NCI-H1048 (cell line): ENCODE results near the gene USP11.

ENCODE experiments used
- DNase-seq: peaks from one replicate; lab custom pipeline; 2025; lab: John Stamatoyannopoulos, UW

Gene USP11

DNA sequence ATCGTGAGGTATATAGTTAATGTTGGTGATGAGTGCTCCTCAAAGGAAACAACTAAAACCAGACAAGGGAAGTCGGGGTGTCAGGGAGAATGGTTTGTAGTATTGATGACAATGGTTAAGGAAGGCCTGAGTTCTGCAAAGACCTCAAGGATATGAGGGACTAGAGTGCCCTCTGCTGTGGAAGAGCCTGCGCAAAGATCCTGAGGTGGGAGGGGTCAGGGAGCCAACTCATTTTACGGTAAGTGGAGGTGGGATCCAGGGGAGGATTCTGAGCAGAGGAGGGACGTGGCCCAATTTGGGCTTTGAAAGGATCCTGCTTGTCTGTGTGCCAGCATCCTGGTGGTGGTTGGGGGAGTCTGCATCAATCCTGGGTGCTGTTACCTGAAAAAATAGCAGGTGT lies 27.8 kb upstream of the USP11 start:
- DNase-seq: no peak

DNA sequence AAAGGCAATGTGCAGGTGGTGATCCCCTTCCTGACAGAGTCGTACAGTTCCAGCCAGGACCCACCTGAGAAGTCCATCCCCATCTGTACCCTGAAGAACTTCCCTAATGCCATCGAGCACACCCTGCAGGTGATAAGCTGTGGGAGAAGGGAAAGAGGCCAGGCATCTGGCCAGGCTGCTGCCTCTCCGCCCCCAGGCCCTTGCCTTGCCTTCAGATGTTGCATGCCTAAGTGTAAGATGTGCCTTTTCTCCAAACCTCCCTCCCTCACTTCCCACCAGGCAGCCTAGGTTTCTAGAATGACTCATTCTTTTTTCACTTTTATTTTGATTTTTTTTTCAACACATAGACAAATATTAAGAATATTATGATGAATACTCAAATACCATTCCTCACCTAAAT lies 26.5 kb upstream of the USP11 start:
- no peak for DNase-seq

DNA sequence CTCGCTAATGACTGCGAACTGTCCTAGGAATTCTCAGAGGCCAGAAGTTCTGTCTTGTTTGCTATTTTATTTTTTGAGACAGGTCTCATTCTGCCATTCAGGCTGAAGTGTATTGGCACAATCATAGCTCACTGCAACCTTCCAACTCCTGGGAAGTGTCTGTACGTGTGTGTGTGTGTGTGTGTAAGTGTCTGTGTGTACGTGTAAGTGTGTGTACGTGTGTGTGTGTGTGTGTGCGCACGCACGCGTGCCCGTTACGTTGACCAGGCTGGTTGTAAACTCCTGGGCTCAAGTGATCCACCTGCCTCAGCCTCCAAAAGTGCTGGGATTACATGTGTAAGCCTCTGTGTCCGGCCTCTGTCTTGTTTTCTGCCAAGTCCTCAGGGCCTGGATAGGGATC lies 24.7 kb upstream of the USP11 start:
- no peak for DNase-seq

DNA sequence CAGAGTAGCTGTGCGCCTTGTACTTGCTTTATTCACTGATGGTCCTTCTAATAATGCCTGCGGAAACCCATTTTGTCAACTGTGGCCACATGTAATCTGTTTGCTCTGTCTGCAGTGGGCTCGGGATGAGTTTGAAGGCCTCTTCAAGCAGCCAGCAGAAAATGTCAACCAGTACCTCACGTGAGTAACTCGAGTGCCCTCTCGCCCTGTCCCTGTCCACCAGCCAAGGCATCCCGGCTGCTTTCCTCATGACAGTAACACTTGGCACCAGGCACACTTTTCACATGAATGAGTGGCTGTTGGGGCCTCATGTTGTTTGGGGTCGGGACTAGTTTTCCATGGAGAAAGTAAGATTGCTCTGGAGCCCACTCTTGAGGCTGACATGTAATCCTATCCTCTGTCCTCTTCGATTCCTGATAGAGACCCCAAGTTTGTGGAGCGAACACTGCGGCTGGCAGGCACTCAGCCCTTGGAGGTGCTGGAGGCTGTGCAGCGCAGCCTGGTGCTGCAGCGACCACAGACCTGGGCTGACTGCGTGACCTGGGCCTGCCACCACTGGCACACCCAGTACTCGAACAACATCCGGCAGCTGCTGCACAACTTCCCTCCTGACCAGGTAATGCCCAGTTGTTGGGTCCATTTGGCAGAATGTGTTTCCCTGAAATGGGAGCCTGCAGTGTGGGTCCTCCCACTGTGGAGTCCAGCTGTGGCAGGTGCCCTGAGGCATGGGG lies 23.1 kb upstream of the USP11 start:
- DNase-seq: no peak

DNA sequence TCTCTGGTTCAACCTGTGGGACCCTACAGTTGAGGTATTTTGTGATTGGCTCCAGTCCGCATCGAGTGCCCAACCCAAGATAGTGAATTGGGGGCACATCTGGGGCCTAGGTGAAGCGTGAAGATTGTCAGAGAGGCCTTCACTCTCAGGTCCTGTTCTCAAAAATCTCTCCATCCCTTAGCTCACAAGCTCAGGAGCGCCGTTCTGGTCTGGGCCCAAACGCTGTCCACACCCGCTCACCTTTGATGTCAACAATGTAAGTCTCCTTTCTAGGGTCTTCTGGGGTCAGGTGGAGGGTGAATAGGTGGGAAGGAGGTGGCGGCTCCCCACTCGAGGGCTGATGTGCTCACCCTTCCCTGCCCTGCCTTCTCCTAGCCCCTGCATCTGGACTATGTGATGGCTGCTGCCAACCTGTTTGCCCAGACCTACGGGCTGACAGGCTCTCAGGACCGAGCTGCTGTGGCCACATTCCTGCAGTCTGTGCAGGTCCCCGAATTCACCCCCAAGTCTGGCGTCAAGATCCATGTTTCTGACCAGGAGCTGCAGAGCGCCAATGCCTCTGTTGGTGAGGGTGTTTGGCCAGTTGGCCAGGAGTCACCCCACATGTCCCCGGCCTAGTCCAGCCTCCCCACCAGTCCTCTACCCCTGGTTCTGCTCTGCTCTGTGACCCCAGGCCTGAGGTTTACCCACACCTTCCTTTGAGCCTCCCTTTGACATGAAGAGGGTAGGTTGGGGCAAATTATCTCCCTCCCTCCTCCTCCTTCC lies 22.0 kb upstream of the USP11 start:
- no peak for DNase-seq

DNA sequence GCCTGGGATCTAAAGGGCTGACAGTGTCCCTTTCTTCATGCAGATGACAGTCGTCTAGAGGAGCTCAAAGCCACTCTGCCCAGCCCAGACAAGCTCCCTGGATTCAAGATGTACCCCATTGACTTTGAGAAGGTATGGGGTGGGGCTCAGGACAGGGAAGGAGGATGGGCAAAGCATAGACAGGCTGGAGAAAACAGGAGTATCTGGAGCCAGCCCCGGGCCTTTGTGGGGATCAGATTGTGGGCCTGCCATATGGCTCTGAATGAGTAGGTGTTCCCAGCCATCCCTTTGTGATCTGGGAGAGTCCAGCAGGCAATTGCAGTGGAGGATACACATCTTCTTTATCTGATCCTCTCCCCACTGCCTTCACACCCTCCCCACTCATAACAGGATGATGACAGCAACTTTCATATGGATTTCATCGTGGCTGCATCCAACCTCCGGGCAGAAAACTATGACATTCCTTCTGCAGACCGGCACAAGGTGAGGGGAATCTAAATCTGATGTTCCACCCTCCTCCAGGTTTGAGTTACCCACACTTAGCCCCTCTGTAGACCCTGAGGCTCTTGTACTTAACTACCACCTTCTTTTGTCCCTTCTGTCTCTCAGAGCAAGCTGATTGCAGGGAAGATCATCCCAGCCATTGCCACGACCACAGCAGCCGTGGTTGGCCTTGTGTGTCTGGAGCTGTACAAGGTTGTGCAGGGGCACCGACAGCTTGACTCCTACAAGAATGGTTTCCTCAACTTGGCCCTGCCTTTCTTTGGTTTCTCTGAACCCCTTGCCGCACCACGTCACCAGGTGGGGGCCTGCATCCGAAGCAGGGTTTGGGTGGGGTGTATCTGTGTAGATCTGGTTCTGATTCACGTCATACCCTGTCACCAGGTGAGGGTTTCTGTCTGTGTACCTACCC lies 20.2 kb upstream of the USP11 start:
- DNase-seq: no peak

DNA sequence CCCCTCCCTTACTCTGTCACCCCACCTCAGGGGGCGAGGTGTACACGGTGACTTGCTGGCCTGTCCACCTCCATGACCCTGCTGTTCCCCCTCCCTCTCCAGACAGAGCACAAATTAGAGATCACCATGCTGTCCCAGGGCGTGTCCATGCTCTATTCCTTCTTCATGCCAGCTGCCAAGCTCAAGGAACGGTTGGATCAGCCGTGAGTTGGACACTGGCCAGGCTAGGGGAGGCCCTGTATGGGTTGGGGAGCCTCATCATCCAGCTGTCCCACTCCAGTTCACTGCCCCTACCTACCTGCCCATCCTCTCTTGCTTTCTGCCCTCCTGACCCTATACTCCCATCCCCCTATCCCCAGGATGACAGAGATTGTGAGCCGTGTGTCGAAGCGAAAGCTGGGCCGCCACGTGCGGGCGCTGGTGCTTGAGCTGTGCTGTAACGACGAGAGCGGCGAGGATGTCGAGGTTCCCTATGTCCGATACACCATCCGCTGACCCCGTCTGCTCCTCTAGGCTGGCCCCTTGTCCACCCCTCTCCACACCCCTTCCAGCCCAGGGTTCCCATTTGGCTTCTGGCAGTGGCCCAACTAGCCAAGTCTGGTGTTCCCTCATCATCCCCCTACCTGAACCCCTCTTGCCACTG lies 18.3 kb upstream of the USP11 start:
- DNase-seq: no peak

DNA sequence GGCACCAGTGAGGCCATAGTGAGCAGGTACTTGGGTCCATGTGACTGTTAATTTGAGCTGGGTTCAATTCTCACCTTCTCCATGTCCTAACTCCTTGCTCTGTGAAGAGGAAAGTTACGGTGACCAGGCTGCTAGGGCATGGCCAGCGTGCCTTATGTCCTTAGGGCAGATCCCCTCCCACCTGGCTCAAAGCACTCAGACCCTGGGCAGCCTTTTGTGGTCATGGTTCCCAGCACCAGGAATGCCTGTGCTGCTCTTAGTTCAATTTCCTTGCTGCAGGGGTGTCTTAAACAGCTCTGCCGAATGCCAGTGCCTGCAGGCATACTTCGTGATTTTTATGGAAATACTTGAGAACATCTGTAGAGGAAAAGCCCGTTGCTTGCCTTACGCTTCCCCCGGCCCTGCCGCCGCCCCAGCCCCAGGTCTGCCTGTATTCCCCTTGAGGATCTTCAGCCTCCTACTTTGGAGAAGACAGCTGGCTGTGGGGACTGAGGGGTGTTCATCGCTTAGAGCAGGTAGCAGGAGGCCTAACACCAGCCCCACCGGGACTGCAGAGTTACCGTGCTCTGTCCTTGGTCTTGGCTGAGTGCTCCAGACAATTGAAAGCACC lies 17.4 kb upstream of the USP11 start:
- DNase-seq: no peak

DNA sequence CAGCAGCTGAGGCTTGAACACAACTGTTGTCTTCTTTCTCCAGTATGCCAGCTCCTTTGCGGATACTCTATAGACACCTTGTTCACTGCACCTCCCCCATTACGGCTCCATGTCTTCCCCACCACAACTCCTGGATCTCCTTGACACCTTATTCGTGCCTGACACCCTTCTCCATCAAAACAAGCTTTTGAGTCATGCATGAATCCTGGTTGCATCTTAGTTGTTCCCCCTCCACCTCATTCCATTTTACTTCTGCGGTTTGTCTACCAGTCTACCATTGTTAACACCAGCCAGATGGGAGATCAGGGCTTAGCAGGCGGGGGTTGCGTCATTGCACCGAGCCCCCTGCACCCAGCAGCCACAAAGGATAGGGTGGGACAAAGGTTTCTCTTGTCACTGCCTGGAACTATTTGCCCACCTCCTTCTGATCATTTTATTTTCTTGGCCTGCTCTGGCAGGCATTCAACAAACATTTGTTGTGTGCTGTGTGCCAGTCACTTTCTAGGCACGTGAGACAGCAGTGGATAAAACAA lies 16.4 kb upstream of the USP11 start:
- DNase-seq: no peak

DNA sequence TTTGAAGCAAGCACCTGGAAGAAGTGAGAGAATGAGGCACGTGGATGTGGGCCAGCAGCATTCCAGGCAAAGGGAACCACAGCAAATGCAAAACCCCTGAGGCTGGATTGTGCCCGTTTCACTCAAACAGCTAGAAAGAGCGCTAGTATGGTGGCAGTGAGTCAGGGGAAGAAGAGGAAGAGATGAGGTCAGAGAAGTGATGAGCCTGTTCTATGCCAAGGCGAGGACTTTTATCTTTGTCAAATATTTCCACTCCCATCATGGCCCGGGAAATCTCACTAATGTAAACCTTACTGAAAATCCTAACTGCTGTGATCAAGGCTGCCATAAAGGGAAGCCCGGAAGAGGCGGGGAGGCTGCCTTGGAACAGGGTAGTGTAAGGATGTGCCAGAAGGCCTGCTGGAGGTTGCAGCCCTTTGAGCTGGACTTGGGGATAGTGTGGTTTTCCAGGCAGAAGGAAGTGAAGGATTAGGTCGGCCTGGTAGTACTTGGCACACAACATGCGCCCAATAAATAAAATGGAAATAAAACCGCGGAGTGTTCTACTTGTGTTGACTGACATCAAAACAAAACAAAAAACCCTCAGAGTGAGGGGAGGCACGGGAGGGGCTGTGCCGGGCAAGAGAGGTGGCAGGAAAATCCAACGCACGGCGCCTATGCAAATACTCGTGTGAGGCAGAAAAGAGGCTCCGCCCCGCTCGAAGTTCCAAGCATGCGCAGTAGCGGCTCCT lies 15.5 kb upstream of the USP11 start:
- peak; percentile 1 for DNase-seq

DNA sequence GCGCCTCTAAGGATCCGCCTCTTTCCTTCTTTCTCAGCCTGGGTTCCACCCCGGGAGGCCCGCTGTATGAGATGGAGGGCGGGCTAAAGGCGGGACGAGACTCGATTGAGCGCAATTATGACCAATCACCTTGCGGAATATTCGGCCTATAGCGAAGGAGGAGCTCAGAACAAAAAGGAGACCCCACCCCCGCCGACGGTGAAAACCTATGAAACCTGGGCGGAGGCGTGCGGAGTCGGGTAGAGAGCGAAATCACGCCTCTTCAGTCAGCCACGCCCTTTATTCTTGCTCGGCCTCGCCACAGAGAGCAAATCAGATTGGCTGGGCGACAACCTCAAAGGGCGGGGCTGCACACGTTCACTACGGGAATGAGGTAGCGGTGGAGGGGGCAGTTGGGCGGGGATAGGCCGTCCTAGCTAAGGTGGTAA lies 14.9 kb upstream of the USP11 start:
- peak; percentile 99 for DNase-seq

DNA sequence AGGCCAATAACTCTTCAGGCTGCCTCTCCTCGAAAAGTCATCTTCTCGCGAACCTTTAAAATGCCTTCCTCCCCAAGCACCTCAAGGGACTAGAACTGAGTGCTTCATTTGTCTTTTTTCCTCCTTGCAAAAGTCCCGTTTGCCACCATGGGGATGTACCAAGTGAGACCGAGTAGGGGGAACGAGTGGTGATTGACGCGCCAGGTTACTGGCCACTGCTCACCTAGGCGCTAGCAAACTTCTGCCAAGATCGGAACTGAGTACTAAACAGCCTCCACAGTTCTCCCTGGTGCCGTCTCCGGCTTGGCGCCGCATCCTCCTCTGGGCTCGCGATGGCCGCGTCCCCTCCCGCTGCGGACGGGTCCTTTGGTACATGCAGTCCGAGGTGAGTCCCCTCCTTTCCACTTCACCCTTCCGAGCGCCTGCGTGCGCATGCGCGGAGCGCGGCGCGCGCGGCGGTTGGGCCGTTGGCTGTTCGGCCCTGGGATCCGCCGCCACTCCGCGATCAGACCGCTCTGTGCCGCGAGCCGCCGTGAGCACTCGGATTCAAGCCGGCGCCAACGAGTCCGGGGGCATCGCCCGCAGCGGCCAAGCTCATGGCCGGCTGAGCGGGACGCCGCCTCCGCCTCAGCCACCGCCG lies 14.4 kb upstream of the USP11 start, which contains the start of gene CDK16:
Gene CDK16 (plus strand): TSS at position 402 of the 640 bp plus-strand sequence. CDS start 4,877 bp downstream, outside the sequence.
- peak; percentile 46 for DNase-seq

DNA sequence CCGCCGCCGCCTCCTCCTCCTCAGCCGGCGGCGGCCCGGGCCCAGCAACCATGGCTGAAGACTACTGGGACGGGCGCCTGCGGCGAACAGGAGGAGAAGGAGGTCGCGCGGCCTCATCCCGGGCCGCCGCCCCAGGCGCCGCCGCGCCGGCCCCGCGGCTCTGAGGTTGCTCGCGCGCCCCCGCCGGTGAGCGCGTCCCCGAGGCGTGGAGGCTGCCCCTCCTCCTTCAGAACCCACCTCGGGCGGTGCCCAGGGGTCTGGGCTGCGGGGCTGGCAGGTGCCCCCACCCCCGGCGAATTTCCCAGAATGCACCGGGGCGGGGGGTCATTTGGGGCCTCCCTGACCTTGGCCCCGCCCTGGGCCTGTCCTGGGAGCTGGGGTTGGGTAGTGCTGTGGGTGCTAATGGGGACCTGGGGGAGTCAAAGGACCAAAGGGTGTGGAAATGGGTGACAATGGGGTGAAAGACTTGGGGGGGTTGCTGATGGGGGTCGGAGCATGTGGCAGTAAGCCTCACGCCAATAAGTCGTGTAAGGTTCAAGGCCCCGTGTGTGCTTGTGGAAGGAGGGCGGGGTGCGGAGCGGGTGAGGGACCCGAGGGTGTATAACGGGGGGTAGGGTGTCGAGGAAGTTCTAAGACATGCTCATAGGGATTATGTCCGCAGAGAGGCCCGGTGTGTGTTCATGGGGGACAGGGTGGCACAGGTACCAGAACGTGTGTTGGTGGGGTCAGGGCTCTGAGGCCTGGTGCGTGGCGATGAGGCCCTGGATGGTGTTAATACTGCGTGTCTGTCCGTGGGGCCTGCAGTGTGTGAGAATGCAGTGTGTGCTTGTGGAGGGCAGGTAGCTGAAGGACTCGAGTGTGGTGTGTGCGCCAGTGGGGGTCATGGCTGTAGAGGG lies 13.6 kb upstream of the USP11 start:
- no peak for DNase-seq

DNA sequence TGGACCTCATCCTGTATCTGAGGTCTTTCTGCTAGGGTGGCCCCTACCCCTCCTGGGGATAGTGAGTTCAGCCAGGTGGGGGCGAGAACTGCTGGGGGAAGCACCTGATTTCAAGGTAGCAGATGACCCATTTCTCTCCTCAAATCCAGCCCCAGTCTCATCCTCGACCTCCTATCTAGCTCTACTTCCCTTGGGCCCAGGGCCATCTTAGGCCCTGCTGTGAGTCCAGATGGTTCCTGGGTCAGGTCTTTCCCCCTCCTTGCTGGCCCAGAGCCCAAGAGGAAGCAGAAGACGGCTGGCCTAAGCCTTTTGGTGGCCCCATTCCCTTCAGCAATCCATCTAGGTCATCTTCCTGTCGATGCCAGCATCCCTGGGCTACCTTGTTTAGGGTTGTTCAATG lies 11.1 kb upstream of the USP11 start:
- DNase-seq: no peak

DNA sequence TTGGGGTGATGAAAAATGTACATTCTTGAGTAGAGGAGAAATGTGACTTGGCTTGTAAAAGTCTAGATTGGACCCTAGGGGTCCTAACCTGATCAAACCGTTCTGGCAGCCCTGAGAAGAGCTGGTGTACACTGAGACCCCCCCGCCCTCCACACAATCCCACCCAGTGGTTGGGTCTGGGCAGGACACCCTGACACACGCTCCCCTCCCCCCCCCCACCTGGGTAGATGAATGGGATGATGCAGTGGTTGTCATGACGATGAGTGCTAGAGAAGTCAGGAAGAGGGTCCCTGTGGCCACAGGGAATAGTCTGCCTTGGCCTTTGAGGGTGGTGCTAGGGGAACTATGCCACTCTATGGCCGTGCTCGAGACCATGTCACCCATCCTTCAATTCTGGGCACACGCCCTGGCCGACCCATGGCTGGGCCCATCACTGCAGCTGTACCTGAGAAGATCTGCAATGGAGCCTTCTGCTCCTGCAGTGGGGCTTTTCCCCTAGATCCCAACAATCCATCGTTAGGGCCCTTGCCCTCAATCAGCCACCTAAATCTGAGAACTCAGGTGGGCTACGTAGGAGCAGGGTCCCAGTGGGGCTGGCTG lies 10.0 kb upstream of the USP11 start:
- no peak for DNase-seq

DNA sequence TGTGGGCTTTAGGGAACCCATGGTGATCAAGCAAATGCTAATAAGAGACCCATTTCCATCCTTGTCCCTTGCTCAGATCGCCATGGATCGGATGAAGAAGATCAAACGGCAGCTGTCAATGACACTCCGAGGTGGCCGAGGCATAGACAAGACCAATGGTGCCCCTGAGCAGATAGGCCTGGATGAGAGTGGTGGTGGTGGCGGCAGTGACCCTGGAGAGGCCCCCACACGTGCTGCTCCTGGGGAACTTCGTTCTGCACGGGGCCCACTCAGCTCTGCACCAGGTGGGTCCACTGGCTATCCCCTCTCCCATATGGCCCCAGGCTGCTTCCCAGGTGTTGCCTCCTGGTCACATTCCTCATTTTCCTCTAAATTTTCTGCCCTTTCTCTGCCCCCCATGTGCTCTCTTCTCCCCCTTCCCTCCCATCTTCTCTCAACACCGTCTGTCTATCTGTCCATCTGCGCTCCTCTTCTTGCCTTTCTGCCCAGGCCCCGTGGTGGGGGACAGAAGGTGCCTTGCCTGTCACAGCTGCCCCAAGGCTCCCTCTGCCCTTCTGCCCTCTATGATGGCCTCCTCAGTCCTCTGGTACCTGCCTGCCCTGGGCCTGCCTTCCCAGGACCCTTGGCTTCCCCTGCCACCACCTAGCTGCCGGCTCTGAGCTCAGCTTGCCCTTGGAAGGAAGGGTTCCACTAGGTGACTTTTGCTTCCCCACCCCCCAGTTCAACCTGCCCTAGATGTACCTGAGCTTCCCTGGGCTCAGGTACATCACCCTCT lies 9.1 kb upstream of the USP11 start:
- no peak for DNase-seq

DNA sequence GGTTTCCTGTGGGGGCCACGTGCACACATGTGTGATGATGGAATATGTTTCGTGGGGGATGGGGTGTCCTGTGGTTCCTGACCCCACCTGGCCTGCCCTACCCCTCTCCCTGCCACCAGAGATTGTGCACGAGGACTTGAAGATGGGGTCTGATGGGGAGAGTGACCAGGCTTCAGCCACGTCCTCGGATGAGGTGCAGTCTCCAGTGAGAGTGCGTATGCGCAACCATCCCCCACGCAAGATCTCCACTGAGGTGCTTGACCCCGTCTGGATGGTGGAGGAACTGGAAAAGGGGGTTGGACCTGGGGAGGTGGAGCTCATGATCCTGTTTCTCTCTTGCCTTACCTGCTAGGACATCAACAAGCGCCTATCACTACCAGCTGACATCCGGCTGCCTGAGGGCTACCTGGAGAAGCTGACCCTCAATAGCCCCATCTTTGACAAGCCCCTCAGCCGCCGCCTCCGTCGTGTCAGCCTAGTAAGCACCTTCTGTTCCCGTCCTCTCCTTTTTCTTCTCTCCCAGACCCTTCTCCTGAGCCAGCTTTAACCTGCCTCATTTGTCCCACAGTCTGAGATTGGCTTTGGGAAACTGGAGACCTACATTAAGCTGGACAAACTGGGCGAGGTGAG lies 8.4 kb upstream of the USP11 start:
- DNase-seq: no peak
